HG02642 (cell line): ENCODE measurements around the gene PON1.
A peak's percentile ranks its signal among the peaks of the same experiment; 100 is the strongest.

Experiments used
- ATAC-seq: cut with Tn5 transposase; IDR thresholded peaks from one replicate; pipeline ENCODE4 v1.9.1; 2021; ENCODE audit warnings: mild to moderate bottlenecking; ENCODE audit not compliant: unreplicated experiment, poor library complexity

PON1 gene

DNA sequence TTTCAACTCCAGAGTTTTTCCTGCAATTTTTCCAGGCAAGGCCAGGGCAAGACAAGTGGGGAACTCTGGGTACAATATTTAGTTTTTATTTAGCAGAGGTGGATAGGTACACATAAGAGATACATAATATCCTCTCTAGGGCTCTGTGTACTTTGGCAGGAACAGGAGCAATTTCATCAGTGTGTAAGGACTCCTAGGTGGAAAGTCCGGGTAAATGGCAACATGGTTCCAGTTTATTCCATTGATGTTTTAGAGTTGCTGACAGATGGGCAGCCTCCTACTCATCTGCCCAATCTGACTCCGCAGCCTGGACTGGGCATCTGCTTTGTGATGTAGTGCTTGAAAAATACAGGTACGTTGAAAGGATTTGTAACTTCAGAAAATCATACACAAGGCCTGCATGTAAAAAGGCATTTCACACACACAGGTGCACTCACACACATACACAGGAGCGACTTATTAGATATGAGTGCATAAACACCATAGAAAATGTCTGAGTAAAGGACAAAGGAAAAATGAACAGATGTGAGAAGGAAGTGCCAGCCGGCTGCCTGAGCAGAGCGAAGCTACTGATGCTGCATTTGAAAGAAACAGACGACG is 5.7 kb downstream of the PON1 start:
- ATAC-seq: no peak

DNA sequence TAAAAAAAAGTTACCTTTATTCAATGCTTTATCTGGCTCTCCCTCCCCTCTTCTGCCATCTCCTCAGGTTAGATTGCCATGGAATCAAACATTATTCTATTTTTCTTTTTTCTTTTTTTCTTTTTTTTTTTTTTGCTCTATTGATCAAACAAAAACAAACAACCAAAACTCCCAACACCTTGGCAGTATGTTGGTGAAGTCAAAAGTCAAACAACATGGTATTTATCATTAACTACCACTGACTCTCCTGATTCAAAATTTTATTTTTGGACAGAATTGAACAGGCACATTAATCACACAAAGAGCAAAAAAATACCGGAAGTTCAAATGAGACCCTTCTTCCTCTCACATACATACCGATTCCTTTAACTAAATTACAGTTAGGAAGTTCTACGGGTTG is 6.4 kb downstream of the PON1 start:
- ATAC-seq: no peak

DNA sequence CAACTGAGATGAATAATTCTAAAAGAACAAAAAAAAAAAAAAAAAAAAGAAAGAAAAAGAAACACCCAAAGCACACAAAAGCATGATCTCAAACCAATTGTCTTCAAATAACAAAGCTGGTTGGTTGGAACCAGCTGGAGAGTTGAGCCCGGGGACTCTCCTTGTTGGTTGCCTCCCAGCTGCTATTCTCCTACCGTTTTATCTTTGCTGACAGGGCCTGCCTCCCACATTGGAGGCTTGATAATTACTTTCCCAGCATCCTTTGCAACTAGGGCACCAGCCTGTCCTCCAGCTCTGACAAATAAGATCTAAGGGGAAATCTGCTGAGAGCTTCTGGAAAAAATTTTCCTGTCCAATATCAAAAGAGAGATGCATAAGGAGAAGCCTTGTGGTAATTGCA is 6.8 kb downstream of the PON1 start:
- no peak for ATAC-seq

DNA sequence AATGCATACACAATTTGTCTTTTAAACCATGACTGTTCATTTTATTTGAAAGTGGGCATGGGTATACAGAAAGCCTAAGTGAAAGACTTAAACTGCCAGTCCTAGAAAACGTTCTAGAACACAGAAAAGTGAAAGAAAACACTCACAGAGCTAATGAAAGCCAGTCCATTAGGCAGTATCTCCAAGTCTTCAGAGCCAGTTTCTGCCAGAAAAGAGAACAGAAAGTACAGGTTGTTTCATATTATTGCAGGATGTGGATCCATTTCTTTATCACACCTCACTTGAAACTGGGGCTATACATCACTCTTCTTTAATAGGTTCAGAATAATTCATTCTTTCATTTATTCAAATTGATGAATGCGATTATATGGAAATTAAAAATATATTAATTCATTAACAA is 7.7 kb downstream of the PON1 start:
- peak; percentile 48 for ATAC-seq

DNA sequence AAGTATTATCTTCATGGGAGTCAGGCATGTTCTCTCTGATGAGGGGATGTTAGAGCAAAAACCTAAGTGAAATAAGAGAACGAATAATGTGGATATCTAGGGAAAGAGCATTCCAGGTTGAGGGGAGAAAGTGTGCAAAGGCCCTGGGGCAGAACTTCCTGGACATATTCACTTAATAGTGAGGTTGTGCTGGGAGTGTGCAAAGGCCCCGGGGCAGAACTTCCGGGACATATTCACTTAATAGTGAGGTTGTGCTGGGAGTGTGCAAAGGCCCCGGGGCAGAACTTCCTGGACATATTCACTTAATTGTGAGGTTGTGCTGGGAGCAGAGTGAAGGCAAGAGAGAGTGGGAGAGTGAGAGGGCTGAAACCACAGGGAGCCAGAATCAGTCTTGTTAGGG is 11.8 kb downstream of the PON1 start:
- ATAC-seq: no peak

DNA sequence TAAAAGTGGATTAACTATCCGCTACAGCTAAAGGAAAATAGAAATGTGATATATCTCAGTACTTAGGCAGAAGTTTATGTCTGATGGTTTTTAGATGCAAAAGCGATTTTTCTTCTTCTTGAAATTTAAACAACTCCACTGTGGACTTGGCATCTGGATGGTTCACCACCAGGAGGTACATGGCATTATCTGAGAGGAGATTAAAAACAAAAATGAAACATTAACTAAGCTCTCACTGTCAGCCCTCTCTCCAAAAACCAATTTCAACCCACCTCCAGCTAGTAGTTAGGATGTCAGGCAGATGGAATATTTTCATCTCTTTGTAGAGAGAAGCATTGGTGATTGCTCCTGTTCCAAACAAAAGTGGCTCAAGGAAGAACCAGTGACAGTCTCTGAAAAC is 12.9 kb downstream of the PON1 start:
- no peak for ATAC-seq

DNA sequence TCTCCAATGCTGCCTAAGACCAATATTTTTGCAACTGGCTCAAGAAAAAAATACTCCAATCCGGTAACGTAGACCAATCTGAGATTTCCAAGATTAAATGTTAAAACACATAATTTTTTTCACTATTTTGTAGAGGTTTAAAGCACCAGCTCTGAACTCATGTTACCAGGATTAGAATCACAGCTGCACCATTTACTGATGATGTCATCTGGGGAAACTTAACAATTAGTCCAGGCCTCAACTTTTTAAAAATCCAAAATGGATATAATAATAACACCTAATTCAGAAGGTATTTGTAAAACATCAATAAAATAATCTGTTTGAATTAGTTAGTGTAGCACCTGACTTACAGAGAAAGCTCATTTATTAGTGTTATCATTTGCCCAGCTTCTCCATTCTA is 14.4 kb downstream of the PON1 start:
- no peak for ATAC-seq

DNA sequence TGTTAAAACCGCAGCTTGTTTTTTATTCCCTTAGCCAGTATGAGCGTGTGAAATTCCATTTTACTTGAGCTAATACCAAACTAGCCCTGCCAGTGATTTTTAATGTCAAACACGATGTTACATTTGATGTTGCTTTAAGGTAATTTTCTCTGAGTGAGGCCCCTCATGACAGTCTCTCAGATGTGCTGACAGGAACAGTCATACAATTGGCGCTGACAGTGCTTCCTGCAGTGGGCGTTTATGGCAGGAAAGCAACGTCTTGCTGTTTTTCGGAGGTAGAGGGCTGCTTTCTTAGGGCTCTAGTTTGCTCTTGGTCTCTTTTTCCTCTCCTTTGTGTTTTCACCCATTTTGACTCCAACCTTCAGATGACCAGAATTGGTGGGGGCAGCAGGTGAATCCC is 19.3 kb downstream of the PON1 start:
- ATAC-seq: no peak

DNA sequence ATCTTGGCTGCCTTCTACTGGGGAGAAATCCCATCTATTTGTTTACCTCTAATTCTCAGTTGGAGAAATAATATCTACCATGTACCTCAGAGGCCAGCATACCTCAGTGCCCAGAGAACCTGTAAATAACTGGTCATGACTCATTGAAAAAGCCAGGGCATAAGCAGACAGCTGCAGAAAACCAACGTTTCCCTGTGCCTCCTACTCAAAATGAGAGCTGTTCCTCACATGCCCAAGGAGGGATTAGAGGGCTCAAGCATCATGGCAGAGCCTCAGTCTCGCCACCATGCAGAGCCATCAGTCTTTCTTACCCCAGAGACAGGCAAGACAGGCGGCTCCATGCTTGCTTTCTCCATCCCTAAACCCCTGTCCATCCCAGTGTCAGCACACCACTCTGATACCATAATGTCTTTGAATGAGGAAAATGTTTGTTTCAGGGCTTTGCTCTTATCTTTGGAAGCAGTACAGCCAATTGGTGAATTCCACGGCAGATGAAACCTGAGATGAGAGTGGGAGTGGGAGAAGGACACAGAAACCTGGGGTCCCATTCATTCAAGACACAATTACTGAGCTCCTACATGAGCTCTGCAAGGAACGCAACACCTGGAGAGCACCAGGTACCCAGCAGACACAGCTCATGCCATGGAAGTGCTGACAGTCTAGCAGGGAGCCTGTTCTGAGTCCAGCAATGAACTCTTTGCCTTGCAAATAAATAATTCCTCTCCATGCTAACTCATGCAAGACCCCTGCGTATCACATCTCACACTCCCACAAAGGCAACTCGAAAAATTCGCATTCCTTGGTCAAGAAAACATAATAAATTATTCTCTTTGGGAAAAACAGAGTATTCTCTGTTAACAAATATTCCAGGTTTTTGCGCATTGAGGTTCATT is 21.1 kb downstream of the PON1 start:
- ATAC-seq: no peak

DNA sequence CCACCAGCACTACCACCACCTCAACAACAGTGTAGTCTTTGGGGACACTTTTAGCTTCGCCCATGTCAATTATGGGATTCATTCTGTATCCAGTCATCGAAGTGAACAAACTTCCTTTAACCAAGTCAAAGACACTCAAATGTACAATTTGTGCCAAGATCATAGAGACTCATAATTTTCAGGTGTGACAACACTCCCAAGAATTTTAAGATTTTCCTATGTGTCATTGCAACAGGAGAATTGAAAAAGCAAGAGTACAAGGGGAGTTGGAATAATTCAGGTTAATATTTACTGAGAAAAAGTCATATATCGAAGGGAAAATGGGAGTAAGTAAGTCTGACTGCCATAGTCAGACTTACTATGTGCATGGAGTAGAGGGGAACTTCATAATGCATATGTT is 26.2 kb downstream of the PON1 start:
- ATAC-seq: no peak

DNA sequence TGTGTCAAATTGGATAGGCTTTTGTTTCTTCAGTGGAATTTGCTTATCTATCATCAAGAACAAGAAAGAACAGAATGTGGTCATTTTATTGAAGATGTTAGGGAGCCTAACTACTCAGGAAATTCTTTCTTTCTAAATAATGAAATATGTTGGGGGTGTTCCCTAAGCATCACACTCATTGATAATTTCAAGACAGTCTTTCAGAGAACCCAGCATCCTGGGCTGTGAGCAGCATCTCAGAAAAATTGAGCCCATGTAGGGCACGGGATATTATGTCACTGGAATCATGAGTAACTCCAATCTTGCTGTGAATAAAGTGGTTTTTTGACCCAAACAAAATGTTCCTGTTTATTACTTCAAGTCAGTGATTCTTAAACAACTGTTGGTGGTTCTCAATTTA is 27.3 kb downstream of the PON1 start:
- ATAC-seq: no peak

DNA sequence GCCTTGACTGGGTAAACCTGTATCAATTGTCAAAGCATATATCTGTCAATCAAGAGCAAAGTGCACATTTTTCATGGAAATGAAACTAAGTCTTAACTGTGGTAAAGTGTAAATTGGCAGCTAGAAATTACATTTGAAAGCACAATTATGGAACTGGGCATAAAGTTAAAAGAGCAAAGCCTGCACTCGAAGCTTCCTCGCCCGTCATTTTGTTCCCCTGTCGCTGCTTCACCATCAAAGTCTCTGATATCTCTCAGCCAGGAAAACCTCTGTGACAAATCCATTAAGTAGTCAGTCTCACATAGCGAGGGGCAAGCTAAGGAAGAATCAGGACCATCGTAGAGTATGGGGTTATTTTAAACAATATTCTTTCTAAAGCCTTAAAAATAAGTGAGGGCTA is 27.9 kb downstream of the PON1 start:
- no peak for ATAC-seq

DNA sequence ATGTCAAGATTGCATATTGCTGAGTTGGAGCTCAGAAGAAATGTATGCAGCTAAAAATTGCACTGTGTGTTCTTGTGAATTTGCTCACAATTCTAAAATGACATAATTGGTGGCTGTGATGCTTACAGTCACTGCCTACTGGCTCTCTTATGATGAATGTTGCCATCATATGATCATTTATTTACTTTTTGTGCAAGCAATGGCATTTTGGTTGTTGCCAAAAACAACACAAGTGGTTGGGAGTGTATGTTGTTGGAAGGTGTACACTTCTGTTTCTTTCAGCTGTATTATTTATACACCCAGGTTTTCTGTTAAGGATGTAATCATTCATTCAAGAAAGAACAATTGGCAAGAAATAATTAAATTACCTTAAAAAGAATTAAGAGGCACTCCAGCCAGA is 28.9 kb downstream of the PON1 start:
- ATAC-seq: no peak

DNA sequence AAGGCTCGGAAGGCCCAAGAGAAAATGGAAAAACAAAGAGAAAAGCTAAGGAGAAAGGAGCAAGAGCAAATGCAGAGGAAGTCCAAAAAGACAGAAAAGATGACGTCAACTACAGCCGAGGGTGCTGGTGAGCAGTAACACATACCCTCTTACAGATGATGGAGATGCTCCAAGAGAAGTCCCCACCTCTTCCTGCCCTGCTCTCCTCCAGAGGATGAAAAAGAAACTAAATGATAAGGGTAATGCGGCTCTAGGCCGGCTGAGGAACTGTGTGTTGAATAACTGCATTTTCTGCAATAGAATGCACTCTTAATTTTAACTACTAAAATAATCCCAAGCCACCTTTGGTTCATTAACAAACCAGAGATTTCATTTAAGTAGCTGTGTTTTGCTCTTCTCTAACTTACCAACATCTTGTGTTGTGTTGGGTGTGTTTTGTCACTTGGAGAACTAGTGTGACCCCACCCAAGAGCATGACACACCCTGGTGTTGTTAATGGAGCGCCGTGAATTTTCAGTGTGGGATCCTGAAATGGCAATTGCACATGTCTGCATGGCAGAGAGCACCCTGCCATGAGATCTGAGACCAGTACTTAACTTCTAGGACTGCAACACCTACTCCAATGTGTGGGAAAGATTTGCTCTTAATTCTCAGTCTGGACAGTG is 34.0 kb downstream of the PON1 start:
- ATAC-seq: no peak

DNA sequence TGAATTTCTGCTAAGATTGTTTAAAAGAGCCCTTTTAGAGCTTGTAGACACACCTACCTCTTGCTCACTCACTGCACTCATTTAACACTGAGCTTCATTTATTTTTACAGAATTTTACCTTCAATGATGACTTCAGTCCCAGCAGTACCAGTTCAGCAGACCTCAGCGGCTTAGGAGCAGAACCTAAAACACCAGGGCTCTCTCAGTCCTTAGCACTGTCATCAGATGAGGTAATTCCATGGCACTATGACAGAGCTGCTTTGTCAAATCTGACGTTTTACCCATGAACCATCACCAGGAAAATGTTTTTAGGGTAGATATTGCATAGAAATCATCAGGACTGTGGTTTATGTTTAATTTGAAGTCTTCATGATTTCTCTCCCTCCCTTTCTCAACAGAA is 38.2 kb downstream of the PON1 start:
- ATAC-seq: no peak

DNA sequence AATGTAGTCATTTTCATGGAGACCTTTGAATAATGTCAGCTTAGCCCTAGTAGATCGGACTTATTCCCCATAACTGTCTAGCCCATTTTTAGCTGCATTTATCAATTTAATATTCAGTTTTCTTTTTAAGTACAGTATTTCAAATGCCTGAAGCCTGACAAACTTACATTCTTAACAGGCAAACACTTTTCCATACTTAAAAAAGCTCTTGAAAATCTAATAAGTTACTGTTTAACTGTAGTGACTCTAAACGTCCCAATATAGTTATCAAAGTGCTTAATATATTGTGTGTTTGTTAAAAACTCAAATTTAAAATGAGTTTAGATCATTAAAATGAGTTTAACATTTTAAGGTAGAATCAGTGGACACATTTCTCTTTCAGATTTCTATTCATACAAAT is 44.9 kb downstream of the PON1 start:
- no peak for ATAC-seq

DNA sequence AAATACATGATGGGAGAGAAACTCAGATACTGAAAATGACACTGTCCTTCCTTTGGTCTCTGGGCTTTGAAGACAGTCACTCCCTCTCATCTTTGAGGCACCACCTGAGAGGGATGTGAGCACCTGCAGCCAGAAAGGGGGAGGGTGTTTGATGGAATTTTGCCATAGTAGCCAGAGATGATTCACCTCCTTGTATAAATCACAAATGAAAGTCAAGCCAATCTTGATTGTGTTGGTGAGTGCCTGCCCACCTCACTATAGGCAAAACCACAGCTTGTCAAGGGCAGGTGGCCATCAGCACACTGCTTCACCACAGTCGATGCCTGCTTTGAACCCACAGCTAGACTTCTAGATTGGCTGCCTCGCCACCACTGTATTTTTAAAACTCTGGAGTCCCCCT is 48.2 kb downstream of the PON1 start:
- ATAC-seq: no peak

DNA sequence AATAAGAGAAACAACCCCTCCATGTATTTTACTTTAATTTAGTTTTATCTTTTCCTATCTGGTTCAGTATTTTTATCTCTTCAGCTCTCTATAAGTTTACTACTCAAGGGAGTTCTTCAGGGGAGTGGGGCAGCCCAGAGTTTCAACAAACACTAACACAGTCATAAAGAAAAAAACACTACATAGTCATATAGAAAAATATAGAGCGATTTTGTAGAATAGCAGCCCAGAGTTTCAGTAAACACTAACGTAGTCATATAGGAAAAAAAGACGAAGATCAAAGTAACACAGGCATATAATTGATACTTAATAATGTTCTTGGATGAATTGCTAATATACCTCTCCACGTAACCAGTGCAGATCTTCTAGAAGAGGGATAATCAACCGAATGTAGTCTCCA is 54.7 kb downstream of the PON1 start:
- ATAC-seq: no peak

DNA sequence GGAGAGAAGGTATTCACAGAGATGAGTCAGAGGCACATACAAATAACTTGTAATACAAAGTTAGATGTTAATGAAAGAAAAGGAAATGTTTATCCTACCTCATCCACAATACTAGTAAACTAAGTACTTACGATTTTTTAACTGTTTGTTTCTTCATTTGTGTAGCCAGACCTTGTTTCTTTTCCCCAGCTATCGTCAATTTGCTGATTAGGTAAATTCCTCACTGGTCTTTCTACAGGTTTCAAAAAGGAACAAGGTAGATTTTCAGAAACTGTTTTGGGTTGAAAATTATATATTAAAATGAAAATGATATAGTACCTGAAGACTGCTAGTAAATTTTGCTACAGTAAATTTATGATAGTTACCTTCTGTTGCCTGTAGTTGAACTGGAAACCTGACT is 56.6 kb downstream of the PON1 start:
- no peak for ATAC-seq

DNA sequence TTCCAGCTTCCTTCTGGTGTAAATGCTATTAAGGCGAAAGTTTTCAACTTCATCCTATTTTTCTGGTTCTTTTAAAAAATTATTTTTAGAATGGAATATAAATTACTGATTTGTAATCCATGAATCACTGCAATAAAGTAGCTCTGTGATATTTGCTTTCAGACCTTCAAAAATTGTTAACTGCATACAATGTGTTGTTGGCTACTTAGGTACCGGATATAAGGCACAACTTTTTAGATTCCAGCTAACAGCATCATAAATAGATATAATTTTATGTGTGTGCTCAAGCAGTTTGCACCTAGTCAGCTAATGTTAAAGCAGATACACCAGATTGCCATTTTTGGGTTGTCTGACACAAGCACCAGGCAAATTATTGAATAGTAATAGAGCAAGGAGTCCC is 58.7 kb downstream of the PON1 start:
- ATAC-seq: no peak

DNA sequence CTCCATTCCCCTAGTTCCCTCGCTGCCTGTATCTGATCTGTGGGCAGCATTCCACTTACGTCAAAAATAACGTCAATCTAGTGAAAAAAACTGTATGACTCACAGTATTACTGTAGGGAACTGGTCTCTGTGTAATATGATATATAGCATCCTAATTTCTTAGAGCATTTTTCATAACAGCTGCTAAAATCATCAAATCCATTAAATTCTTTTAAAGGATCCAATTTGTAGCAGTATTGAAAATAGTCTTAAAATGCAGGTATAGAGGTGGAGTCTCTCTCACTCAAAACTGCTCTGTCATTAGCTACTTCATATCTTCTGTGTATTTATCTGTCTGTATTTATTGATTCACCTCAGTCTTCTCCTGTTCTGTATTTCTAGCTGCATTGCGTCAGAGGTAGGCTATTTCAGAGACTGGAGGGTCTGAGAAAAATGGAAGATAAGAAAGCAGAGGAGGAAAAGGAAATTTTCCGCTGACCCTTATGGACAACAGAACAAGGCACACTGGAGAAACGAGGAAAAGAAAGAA is 59.9 kb downstream of the PON1 start:
- ATAC-seq: no peak
